NB4 (cell line): ENCODE data around the gene ADH6.

Experiments
- MYC ChIP-seq: IDR thresholded peaks from 2 replicates; pipeline ENCODE4 v1.6.1; 2011; ENCODE audit warnings: low read depth, low read length
- POLR2A ChIP-seq: IDR thresholded peaks from 2 replicates; pipeline ENCODE4 v1.6.1; 2011; ENCODE audit warnings: mild to moderate bottlenecking; ENCODE audit not compliant: insufficient read length; ENCODE audit errors: extremely low read depth
- TF ChIP-seq, protein P1 (sequence below): IDR thresholded peaks from one replicate; pipeline ENCODE4 v1.5.1; 2012; ENCODE audit warnings: low read depth, low read length

DNA sequence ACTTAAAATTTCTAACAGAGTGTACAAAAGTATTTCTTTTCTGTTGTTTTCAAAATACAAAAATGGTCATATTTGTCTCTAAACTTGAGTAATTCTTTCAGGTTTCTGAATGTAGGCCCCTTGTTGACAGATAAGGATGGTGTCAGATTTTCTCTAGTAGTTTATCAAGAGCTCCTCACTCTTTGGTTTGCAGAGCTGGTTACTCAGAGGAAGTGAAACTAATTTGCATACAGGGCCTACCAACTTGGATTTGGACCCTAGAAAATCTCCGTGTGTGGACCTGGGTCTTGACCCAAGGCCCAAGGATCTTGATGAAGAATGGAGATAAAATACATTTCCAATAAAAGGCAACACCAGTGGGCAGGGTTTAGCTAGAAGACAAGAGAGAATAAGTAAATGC is 433 bp upstream of the ADH6 start:
- TF ChIP-seq POLR2A (no peak), MYC (no peak)
- TF ChIP-seq, protein P1, sequence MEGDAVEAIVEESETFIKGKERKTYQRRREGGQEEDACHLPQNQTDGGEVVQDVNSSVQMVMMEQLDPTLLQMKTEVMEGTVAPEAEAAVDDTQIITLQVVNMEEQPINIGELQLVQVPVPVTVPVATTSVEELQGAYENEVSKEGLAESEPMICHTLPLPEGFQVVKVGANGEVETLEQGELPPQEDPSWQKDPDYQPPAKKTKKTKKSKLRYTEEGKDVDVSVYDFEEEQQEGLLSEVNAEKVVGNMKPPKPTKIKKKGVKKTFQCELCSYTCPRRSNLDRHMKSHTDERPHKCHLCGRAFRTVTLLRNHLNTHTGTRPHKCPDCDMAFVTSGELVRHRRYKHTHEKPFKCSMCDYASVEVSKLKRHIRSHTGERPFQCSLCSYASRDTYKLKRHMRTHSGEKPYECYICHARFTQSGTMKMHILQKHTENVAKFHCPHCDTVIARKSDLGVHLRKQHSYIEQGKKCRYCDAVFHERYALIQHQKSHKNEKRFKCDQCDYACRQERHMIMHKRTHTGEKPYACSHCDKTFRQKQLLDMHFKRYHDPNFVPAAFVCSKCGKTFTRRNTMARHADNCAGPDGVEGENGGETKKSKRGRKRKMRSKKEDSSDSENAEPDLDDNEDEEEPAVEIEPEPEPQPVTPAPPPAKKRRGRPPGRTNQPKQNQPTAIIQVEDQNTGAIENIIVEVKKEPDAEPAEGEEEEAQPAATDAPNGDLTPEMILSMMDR: no peak
